H1 (cell line): ENCODE measurements around the gene LRRN1. TPM values are rescaled to one million over a fixed set of nuclear protein-coding genes. Genes with fewer than 3 reads are reported as not detected.

Experiments
- polyA plus RNA-seq, 7 experiments: library from polyadenylated mRNA; depleted of rRNA in 3 of 7; stranded (reverse) in 5 of 7; unstranded in 2 of 7; fragments of >200 nt in 5 of 7; fragments of 200-250 nt in 2 of 7; gene quantifications; 1 replicate in 5 of 7; 2 replicates in 1 of 7; 4 replicates in 1 of 7; pipeline versions ENCODE4 v1.2.1 to v1.2.3, GENCODE V29; 2011 to 2013; ENCODE audit warnings: missing spikeins in 2 of 7, mixed read lengths in 2 of 7
- total RNA-seq: library from RNA; stranded (reverse); fragmentation: NEBNext Ultra II Directional; extraction: Animal tissue kit (Norgen Biotek cat#: 25700); gene quantifications from 2 replicates; pipeline ENCODE4 v1.2.1, GENCODE V29; 2021
- TF ChIP-seq, protein P1 (sequence below): fragments of 300-600 bp; sonication (generic); IDR thresholded peaks from 2 replicates; pipeline ENCODE4 v1.7.1; 2012; ENCODE audit warnings: low read length, moderate library complexity, mild to moderate bottlenecking, inconsistent platforms; ENCODE audit not compliant: insufficient replicate concordance

Gene LRRN1
- total and polyA plus RNA-seq, 2 of the 8 experiments (the other 6 are each of a cell fraction or from before 2014, with no cell fraction given) = 159 to 199 TPM

DNA sequence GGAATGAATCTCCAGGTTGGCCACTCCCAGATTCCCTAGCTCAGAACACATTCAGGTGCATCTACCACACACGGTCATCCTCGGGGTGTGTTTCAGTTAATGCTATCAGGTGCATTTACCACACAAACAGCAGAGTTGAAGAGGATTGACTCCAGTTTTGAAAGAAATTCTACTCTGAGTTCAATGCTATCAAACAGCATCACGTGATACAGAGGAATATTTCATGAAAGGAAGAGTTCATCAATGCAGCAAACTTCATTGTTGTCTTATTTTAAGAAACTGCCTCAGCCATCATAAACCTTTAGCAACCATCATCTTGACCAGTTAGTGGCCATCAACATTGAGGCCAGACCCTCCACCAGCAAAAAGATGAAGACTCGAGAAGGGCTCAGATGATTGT, 22.6 kb upstream of the LRRN1 start (continued):
- TF ChIP-seq, protein P1, sequence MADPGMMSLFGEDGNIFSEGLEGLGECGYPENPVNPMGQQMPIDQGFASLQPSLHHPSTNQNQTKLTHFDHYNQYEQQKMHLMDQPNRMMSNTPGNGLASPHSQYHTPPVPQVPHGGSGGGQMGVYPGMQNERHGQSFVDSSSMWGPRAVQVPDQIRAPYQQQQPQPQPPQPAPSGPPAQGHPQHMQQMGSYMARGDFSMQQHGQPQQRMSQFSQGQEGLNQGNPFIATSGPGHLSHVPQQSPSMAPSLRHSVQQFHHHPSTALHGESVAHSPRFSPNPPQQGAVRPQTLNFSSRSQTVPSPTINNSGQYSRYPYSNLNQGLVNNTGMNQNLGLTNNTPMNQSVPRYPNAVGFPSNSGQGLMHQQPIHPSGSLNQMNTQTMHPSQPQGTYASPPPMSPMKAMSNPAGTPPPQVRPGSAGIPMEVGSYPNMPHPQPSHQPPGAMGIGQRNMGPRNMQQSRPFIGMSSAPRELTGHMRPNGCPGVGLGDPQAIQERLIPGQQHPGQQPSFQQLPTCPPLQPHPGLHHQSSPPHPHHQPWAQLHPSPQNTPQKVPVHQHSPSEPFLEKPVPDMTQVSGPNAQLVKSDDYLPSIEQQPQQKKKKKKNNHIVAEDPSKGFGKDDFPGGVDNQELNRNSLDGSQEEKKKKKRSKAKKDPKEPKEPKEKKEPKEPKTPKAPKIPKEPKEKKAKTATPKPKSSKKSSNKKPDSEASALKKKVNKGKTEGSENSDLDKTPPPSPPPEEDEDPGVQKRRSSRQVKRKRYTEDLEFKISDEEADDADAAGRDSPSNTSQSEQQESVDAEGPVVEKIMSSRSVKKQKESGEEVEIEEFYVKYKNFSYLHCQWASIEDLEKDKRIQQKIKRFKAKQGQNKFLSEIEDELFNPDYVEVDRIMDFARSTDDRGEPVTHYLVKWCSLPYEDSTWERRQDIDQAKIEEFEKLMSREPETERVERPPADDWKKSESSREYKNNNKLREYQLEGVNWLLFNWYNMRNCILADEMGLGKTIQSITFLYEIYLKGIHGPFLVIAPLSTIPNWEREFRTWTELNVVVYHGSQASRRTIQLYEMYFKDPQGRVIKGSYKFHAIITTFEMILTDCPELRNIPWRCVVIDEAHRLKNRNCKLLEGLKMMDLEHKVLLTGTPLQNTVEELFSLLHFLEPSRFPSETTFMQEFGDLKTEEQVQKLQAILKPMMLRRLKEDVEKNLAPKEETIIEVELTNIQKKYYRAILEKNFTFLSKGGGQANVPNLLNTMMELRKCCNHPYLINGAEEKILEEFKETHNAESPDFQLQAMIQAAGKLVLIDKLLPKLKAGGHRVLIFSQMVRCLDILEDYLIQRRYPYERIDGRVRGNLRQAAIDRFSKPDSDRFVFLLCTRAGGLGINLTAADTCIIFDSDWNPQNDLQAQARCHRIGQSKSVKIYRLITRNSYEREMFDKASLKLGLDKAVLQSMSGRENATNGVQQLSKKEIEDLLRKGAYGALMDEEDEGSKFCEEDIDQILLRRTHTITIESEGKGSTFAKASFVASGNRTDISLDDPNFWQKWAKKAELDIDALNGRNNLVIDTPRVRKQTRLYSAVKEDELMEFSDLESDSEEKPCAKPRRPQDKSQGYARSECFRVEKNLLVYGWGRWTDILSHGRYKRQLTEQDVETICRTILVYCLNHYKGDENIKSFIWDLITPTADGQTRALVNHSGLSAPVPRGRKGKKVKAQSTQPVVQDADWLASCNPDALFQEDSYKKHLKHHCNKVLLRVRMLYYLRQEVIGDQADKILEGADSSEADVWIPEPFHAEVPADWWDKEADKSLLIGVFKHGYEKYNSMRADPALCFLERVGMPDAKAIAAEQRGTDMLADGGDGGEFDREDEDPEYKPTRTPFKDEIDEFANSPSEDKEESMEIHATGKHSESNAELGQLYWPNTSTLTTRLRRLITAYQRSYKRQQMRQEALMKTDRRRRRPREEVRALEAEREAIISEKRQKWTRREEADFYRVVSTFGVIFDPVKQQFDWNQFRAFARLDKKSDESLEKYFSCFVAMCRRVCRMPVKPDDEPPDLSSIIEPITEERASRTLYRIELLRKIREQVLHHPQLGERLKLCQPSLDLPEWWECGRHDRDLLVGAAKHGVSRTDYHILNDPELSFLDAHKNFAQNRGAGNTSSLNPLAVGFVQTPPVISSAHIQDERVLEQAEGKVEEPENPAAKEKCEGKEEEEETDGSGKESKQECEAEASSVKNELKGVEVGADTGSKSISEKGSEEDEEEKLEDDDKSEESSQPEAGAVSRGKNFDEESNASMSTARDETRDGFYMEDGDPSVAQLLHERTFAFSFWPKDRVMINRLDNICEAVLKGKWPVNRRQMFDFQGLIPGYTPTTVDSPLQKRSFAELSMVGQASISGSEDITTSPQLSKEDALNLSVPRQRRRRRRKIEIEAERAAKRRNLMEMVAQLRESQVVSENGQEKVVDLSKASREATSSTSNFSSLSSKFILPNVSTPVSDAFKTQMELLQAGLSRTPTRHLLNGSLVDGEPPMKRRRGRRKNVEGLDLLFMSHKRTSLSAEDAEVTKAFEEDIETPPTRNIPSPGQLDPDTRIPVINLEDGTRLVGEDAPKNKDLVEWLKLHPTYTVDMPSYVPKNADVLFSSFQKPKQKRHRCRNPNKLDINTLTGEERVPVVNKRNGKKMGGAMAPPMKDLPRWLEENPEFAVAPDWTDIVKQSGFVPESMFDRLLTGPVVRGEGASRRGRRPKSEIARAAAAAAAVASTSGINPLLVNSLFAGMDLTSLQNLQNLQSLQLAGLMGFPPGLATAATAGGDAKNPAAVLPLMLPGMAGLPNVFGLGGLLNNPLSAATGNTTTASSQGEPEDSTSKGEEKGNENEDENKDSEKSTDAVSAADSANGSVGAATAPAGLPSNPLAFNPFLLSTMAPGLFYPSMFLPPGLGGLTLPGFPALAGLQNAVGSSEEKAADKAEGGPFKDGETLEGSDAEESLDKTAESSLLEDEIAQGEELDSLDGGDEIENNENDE = no peak
